ENCODE measurements around the gene GBX1. TPM values are rescaled to one million over a fixed set of nuclear protein-coding genes. Genes with fewer than 3 reads are reported as not detected.

GBX1 gene
- total RNA-seq, 1 experiment from 2014 or later: not detected

- no peak for TF ChIP-seq ARID4B (CRISPR knock-in tag; IDR thresholded peaks at IDR 0.05; ENCODE audit: borderline replicate concordance)
- TF ChIP-seq OVOL2 (CRISPR knock-in tag; IDR thresholded peaks at IDR 0.05; ENCODE audit: borderline replicate concordance): no peak
- TF ChIP-seq ZNF219 (CRISPR knock-in tag; IDR thresholded peaks at IDR 0.05; ENCODE audit: borderline replicate concordance): no peak
- TF ChIP-seq ERG (CRISPR knock-in tag; IDR thresholded peaks at IDR 0.05): no peak
- TF ChIP-seq ZNF512 (CRISPR knock-in tag; IDR thresholded peaks at IDR 0.05; ENCODE audit: borderline replicate concordance): no peak
- no peak for TF ChIP-seq ZNF425 (CRISPR knock-in tag; conservative IDR thresholded peaks at IDR 0.05)
- no peak for TF ChIP-seq GRHL2 (CRISPR knock-in tag; IDR thresholded peaks at IDR 0.05; ENCODE audit: insufficient replicate concordance, severe bottlenecking)
- no peak for TF ChIP-seq TCF7 (CRISPR knock-in tag; IDR thresholded peaks at IDR 0.05; ENCODE audit: low read depth)
- no peak for TF ChIP-seq ELF4 (CRISPR knock-in tag; IDR thresholded peaks at IDR 0.05; ENCODE audit: low read depth)
- TF ChIP-seq SP1 (CRISPR knock-in tag; conservative IDR thresholded peaks at IDR 0.05): no peak
- no peak for TF ChIP-seq NR2C2 (CRISPR knock-in tag; IDR thresholded peaks at IDR 0.05)
- no peak for TF ChIP-seq HMGA2 (CRISPR knock-in tag; IDR thresholded peaks at IDR 0.05)
- TF ChIP-seq USF2 (CRISPR knock-in tag; IDR thresholded peaks at IDR 0.05): no peak
Observed at GRCh38 chr7:151185762-151186639, 18.5 kb upstream of the GBX1 start (continued).

- Mint-ChIP-seq H3K4me1 (peaks cover 3% of the 10 kb centered on the region; the same call in 1 of the 2 replicates), H3K36me3 (no peaks in the 10 kb centered on the region), H3K27me3 (ENCODE audit: low read depth) (peaks cover 19% of the 10 kb centered on the region), H3K9me3 (no peaks in the 10 kb centered on the region), H3K4me3 (no peak overlapping the region), H3K27ac (no peak overlapping the region)
- ATAC-seq (no peak), DNase-seq (ENCODE audit: low spot score) (no peak)
- TF ChIP-seq ATF1 (CRISPR knock-in tag; IDR thresholded peaks at IDR 0.05): no peak
- no peak for TF ChIP-seq CBFB (CRISPR knock-in tag; IDR thresholded peaks at IDR 0.05; ENCODE audit: low read depth)
- no peak for TF ChIP-seq ATF3 (CRISPR knock-in tag; conservative IDR thresholded peaks at IDR 0.05)
- no peak for TF ChIP-seq NR3C1 (CRISPR knock-in tag; conservative IDR thresholded peaks at IDR 0.05; ENCODE audit: low read depth)
- no peak for TF ChIP-seq ZNF423 (CRISPR knock-in tag; IDR thresholded peaks at IDR 0.05)
- TF ChIP-seq ZMAT4 (CRISPR knock-in tag; IDR thresholded peaks at IDR 0.05): no peak
- TF ChIP-seq ZNF416 (CRISPR knock-in tag; IDR thresholded peaks at IDR 0.05): no peak
- no peak for TF ChIP-seq FOXP1 (CRISPR knock-in tag; IDR thresholded peaks at IDR 0.05; ENCODE audit: borderline replicate concordance)
- TF ChIP-seq ZNF263 (CRISPR knock-in tag; IDR thresholded peaks at IDR 0.05; ENCODE audit: low read depth): no peak
- no peak for TF ChIP-seq HMGA2 (CRISPR knock-in tag; IDR thresholded peaks at IDR 0.05)
- CTCF ChIA-PET: interaction anchor here (0.6 kb wide), 1 partner anchor 15 kb away, joined by 3 read pairs; no protein-coding TSS in a partner anchor
- POLR2A ChIA-PET: no interaction called here
Observed at GRCh38 chr7:151181011-151181431, 13.5 kb upstream of the GBX1 start.
